Fibroblast of skin of scalp (primary cell): Measurements from ENCODE around the gene LPP.

Source experiments
- DNase-seq: peaks from one replicate; pipeline ENCODE4 v3.0.0-alpha.2; 2013

LPP gene

DNA sequence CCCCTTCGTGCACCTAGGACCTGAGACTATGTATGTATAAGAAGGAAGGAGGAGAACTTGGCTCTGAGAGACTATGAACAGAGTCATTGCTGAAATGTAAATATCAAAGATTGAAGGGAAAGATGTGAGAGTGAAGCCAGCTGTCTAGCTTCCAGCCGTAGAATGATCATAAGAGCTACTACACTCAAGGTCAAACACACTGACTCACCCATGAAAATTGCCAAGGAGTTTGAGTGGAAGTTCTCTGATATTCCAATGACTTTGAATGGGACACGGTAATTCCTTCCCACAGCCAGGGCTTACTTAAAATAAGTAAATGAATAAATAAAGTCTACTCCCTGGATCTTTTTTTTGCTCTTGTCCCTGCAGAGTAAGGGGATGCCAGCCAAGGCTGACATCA lies 618.9 kb downstream of the LPP start:
- peak; percentile 72 for DNase-seq

DNA sequence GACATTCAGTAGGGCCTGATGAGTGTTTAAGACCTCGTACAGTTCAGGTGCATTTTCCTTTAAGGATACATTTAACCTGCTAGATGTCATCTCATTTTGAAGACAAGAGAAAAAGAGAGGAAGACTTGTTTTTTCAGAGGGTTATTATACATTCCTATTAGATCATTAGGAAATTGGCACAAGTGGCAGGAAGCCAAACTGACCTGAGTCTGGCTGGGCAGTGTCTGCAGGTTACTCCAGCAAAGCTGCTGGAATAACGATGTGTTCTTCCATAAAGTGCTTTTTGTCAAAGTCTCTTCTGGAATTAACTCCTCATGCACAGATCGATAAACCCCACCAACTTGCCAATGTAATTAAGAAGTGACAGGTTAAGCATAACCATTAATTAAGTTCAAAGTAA lies 621.5 kb downstream of the LPP start:
- DNase-seq, result no peak

DNA sequence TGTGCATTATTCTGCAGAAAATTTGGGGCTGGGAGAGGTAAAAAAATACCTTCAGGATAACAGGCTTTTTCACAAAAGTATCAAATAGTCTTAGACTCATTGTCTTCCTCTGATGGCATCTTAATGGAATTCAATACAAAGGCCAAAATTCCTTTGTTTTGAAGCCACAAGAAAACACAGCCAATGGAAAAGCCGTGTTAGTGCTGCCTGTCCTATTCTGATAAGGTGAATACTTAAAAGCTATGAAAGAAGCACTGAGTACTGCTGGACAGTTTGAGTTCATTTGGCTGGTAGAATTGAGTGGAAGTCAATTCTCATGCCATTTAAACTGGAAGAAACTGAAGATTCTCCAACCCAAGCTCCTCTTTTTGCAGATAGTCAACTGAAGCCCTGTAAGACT lies 622.5 kb downstream of the LPP start:
- peak; percentile 51 for DNase-seq

DNA sequence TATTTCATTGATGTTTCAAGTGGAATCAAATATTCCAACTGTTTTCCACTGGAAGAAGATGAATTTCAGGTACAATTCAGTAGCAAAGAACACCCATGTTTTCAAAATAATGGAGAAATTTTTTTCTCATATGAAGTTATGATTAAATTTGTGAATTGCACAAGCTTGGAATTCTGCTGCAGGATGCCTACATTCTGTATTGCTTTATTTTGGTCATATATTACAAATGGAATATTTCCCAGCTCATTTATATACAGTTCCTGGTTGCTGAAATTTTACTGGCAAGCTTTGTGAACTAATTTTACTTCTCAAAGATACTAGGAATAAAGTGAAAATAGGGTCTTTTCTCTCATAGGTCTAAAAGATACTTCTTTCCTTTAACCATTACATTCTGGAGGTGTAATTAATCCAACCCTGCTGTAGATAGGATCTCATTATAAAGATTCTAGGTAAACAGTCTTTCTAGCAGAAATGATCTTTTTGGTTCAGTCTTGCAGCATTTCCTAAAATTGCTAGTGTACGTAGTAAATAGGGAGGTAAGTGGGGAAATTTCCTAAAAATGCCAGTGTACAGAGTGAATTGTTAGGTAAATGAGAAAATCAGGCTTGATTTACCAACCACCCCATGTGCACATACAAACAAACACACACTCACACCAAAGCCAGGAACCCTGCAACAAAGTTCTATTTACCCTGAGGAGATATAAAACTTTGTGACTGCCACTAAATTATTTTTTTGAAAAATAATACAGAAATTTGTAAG lies 624.3 kb downstream of the LPP start:
- DNase-seq, result no peak

DNA sequence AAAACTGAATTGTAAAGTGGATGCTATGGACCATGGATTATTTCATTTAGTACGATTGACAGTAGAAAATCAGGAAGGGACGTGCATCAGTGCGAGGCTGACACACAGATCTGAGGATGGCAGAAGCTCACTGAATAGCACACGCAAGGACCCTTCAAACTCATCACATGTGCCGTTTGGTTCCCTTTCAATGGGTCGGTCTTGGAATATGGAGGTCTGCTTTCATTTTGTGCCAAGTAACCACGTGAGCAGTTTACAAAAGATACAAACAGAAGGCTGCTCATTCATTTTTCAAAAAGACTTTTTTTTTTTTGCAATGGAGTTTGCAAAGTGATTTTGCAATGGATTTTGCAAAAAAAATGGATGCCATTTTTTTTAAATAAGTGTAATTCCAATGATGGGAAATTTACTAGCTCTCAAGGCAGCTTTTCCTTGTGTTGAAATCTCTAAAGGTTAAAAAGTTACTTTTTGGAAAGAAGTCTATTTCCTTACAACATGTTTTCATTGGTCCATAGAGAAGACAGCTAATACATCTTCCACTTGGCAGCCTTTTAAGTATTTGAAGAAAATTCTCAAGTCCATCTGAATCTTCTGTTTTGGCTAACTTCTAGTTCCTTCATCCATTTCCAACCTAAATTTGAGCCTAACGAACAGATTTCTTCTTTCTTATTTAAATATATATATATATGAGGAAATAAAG lies 625.5 kb downstream of the LPP start:
- no peak for DNase-seq

DNA sequence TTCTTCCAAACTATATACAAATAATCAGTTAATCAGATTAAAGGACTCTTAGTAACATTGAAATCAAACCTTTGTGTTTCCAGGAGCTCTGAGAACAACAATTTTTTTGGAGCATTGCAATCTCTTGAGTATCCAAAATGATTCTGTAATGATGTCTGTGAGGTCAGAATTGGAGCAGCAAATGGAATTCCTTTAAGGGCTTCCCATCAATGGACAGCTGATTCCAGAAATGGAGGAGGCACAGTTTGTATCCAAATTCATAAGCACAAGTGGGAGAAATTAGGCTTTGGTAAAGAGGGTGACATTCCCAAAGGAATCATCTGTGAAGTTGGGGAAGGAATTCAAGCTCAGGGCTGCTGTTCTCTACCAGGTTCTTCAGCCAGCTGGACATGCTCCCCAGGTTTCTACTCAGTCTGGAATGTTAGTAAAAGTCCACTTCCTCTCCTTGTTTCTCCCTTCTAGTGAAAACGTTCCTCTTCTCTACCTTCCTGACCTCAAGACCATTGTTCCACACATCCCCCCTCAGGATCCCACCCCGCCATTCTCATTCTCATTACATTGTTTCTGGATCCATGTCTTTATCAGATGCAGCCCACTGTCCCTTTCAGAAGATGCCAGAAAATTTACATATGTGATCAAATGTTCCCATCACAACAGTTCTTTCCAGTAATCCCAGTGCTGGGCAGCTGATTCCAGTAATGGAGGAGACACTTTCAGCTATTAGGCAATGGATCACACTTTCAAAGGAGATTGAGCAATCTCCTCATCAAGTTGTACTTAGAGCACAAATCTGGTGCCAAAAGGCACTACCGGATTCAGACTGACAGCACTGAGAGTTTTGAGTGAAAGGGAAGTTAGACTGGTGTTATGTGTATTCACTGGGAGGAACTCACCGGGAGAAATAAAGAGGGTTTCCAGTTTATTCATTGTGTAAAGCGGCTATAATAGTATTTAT lies 626.5 kb downstream of the LPP start:
- DNase-seq, result no peak

DNA sequence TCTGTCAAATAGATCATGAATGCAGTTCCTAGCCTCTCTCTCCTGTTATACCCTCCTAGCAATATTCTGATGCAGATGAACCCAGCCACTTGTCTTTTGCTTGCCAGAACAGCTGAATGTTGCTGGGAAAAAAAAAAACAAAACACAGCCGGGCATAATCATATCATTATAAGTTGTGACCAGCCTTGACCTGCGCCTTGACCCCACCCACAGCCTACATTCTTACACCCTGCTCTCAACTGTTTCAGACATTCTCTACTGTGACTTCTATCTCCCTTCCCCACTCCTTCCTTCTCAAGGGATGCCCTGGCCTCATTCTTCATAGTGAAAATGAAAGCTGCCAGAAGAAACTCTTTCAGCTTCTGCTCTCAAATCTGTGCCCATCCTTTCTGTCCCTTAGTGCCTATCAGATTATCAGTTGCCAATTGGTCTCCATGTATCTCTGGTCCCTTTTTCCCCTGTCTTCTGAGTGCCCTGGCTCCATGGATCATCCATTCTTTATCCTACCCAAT lies 628.7 kb downstream of the LPP start:
- no peak for DNase-seq

DNA sequence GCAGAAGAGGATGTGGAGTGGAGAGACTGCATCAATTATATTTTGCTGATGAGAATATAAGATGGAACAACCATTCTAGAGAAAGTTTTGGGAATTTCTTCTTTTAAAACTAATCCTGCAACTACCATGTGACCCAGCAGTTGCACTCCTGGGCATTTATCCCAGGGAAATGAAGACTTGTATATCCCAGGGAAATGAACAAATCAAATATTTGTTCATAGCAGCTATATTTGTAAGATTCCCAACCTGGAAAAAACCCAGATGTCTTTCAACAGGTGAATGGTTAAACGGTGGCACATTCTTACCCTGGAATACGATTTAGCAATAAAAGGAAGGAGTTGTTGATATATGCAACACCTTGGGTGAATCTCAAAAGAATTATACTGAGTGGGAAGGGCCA lies 632.5 kb downstream of the LPP start:
- no peak for DNase-seq

DNA sequence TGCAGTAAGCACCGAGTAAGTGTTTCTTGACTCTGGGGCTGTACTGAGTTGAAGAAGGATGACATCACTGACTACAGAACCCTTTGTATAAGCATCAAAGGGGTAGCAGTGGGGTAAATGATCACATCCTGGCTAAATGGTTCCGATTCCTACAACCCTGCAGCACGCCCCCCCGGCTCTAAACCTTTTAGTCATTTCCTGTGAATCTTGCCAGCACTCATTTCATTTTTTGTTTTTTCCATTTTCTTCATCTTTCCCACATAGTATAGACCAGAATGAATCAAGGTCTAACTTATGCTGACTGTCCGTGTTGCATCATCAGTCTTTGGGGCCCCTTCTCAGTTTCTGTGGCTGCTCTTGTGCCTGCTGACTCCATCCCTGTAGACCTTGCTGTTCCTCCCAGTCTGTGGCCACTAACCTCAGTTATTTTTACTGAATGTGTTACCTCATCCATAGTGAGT lies 634.7 kb downstream of the LPP start:
- DNase-seq, result peak; percentile 94

DNA sequence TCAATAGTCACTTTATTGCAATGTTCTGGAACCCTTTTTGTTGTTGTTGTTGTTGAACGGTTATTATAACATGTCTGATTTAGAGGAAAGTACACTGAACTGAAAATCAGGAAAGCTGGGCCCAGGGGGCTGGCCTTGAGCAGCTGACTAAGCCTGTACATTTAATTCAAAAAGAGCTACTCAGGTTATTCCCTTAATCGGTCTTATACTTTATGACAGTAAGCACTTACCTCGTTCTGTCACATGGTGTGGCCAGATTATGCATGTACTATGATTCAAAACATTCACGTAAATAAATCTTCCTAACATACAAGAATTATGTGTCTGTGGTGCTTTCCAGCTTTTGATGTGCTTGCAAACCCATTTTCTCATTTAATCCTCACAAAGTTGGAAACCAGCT lies 635.3 kb downstream of the LPP start:
- no peak for DNase-seq

DNA sequence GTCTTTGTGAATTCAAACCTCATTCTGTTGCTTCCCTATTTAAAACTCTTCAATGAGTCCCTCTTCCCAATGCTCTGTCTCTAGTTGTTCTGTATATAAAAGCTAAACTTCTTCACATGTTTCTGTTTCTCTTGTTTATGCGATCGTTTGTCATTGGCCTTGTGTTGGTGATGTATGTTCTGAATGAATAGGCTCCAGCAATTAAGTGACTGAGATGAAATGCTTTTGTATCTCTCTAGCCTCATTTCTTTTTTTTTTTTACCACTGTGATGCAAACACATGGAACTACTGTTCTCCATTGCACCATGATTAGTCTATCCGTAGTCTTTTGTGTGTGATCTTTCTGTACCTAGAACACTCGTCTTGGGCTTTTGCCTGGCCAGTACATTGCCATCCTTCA lies 637.4 kb downstream of the LPP start:
- no peak for DNase-seq

DNA sequence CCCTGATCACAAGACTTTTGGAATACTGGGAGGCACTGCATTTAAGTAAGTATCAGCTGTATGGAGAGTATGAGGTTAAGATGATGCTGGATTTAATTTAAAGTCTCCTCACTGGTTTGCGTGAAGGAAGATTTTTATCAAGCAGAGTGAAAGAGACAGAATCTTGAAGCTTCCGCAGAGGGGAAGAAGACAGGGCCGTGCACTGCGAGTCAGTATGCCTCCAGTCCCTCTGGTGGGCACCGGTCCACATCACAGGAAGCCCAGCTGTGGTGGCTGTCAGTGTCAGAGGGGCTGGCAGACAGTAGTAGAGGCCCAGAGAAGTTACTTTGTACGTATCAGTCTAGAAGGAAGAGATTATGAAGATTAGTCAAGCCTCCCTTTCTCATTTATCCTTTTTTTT lies 638.8 kb downstream of the LPP start:
- peak; percentile 55 for DNase-seq

DNA sequence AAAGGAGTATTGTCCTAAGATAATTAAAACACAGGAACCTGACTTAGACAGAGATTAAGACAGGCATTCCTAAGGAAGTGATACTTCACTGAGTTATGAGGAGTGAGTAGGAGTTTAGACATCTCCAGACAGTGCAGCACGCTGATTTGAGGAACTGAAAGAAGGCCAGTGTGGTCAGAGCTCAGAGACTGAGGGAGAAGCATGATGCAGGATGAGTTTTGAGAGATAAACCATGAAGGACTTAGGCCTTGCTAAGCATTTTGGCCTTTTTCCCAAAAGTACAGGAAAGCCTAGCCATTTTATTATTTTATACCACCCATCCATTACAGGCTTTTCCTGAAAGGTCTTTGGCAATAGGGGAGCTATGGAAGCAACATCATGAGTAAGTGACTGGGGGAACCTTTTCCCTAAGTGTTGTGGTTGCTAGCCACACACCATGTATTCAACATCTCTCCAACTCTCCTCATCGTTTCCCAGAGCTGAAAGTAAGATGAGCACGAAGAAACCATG lies 642.2 kb downstream of the LPP start:
- peak; percentile 94 for DNase-seq

DNA sequence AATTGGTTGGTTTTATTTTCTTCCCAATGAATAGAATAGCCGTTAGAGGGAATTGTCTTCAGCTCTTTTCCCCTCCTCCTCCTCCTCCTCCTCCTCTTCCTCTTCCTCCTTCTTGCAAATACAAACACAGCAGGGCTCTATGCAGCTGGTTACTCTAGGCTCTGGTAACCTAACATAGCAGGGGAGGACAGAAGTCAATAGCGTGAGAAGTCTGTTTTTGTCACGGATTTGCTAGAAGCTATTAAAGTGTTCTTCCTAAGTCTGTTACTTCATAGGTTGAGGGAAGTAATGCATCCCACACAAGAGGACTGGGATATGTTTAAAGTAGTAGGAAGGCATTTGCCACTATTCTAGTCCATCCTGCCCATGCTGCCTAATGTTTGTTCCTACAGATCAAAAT lies 643.1 kb downstream of the LPP start:
- DNase-seq, result no peak

DNA sequence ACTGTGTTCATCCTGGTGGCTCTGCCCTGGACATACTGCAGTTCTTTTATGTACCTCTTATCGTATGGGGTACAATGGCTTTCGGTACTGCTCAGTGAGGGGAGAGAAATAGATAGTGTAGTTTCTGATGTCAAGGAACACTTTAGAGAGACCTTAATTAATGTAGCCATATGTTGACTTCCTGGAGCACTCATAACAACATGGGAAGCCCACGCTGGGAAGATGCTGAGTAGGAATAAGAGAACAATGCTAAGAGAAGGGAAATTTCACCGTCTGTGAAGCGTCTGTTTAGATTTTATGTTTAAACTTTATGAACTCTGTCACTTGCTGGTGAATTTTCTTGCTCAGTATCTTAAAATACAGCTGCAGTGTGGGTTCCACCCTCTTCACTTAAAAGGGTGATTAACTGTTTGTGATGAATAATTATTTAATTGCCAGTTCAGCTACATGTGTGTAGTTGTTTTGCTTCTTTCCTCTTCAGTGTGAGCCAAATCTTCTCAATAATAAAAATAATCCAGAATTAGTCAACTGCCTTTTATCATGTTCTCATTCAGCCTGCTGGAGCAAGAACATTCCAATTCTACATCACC lies 644.7 kb downstream of the LPP start:
- no peak for DNase-seq

DNA sequence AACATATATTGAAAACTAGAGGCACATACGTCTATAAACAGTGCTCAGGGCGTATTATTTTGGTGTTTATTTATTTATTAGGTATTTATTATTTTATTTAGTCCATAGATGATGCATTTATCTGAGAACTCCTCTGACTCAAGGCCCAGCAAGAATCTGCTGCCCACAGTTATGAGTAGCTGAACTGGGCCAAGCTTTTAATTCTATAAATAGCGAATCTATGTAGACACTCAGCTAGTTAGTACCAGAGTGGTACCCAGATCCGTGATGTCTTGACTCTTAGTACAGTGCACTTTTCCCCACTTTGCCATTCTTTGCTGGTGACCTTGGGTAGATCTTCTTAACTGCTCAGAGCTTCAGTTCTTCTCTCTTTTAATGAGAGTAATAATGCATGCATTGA lies 647.4 kb downstream of the LPP start:
- no peak for DNase-seq

DNA sequence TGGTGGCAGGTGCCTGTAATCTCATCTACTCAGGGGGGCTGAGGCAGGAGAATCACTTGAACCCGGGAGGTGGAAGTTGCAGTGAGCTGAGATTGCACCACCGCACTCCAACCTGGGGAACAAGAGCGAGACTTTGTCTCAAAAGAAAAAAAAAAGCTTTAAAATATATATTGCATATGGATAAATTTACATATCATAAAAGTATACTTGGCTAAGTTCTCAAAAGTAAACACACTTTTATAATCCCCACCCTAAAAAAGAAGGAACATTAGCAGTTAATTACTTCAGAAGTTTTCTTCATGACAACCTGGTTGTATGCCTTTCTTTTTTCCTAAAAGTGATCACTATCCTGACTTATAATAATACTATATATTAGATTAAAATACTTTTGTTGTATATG lies 648.7 kb downstream of the LPP start:
- no peak for DNase-seq

DNA sequence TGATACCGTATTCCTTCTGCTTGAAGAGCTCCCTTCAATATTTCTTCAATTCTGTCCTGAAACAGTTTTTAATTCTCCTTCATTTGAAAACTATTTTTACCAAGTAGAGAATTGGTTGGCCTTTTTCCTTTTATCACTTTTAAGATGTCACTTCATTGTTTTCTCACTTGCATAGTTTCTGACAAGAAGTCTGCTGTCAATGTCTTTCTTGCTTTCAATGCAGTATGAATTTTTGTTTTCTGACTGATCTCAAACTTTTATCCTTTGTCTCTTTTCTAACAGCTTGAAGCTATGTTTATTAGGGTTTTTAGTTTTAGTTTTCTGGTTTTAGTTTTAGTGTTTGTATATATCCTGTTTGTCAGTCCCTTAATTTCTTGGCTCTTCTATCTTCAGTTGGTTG lies 653.0 kb downstream of the LPP start:
- DNase-seq, result peak; percentile 31

DNA sequence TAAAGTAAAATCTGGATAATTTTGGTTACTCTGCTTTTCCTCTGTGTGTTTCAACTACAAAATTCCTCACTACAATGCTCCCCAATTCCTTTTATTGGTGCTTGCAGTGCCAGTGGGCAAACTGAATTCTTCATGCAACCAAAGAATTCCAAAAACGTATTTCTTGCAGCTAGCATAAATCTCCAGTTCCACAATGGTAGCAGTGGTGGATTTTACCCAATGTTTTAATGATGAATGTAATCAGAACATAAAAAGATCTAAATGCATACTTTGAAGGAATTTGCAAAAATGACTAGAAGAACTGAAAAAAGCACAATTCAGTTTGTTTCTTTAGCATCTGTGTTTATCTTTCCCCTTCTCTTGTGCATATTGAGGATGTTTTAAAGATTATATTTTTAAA lies 658.2 kb downstream of the LPP start:
- peak; percentile 56 for DNase-seq

DNA sequence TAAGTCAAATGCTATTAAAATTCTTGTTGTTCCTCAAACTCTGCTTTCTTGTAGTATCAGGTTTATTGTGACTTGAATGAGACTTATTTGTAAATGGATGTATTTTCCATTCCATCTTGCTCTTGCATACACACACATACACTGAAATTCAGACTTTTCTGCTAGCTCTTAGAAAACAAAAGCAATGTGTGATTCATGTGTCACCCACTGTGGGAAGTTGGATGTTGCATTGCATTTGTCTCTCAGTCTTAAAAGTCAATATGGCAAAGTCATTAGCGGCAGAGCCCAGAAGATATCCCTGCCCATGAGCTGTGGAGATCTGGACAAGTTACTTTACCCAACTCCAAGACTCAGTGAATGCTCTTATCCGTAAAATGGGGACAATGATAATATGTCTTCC lies 660.6 kb downstream of the LPP start:
- DNase-seq, result no peak

DNA sequence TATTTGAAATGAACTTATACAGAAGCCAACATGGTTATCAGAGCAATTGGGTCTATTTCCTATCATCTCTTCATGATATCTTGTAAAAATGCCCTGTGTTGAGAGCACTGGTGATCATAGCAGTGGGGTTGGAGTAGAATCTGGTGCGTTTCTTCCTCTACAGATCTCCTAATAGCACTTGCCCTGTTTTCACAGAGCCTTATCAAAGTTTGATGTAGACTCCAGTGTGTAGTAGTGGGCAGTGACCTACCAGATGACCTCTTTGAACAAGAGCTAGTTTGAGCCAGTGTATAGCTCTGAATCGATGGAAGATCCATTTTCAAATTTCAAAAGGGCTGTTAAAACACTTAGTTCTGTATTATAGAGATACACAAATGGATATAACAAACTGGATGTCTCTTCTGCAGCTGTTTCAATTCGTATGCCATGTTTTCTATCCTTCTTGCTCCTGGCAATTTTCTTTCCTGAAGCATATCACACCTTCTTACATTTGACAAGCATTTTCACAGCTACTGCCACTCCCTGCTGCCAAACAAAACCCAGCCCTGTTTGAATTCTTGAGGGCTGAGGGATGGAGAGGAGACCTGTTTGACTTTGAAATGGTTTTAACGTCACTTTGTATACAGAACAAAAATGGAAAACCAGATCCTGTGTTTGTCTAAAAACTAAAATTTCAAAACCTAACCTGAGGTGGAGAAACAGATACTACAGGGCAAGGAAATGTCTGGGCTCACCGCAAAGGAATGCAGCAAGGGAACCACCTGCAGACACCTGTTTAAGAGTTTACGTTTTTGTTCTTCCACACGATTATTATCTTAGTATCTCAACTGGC lies 663.4 kb downstream of the LPP start:
- DNase-seq, result no peak

DNA sequence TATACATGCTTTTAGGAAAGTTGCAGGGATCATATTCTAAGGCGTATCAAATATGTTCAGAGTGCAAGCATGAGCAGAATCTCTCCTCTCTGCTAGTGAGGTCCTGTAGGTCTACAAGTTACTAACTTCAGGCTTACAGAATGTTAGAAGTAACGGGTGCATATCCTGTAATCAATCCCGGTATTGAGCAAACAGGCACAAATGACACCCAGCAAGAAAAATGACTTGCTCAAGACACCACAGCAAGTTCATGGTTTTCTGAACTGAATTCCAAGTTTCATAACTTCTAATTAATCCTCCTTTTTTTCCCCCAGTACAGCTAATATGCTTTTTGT lies 663.9 kb downstream of the LPP start:
- no peak for DNase-seq
